Gastroesophageal sphincter (tissue), 3 donors: Measurements from ENCODE around the gene PRKN.

Source experiments
- CTCF ChIP-seq, 4 experiments: fragments of 200-600 bp in 2 of 4; fragments of 450-650 bp in 2 of 4; sonication (generic) in 1 of 4; IDR thresholded peaks; one replicate each; pipeline ENCODE4 v1.5.1; 2017 to 2019; ENCODE audit warnings: antibody characterized with exemption in 4 of 4, mild to moderate bottlenecking in 2 of 4, moderate library complexity in 2 of 4
- EP300 ChIP-seq: sonication (generic); formaldehyde crosslinking; IDR thresholded peaks from one replicate; pipeline ENCODE4 v1.6.1; 2017; ENCODE audit warnings: antibody characterized with exemption, mild to moderate bottlenecking
- POLR2A ChIP-seq, 2 donors: fragments of 450-650 bp; IDR thresholded peaks; one replicate each; pipeline ENCODE4 v1.6.1; 2017; ENCODE audit warnings: antibody characterized with exemption in 2 of 2, mild to moderate bottlenecking in 2 of 2, moderate library complexity in 1 of 2
- POLR2AphosphoS5 ChIP-seq: sonication (generic); formaldehyde crosslinking; IDR thresholded peaks from one replicate; pipeline ENCODE4 v1.6.1; 2017; ENCODE audit warnings: antibody characterized with exemption

- TF ChIP-seq EP300 = no peak
- TF ChIP-seq CTCF (IDR thresholded peaks at IDR 0.05) = no peak
- no peak for TF ChIP-seq POLR2A (IDR thresholded peaks at IDR 0.05)
- TF ChIP-seq POLR2AphosphoS5 = no peak
These were observed 1030.8 kb downstream of the PRKN start for GRCh38 chr6:161696801-161697200.
